HG02870 (cell line): ENCODE measurements around the gene TRAPPC5.
"Not testable (repeated sequence)": the region's sequence is repeated elsewhere in the genome, so short reads cannot be mapped to it uniquely, and the experiment has no call there.

Experiments
- ATAC-seq: cut with Tn5 transposase; IDR thresholded peaks from one replicate; pipeline ENCODE4 v1.9.1; 2021; ENCODE audit warnings: mild to moderate bottlenecking, moderate library complexity; ENCODE audit not compliant: unreplicated experiment

The TRAPPC5 gene

GRCh38 chr19:7680606-7681339 lies at the start of gene TRAPPC5:
TRAPPC5 (plus strand) TSS chr19:7680833; CDS start chr19:7682254, 1,421 bp downstream.
- ATAC-seq: no peak

- ATAC-seq: no peak
Measured at GRCh38 chr19:7631577-7631976, 49.1 kb upstream of the TRAPPC5 start.

- no peak for ATAC-seq
Measured at GRCh38 chr19:7632340-7633203, 48.1 kb upstream of the TRAPPC5 start.

- ATAC-seq: no peak
Measured at GRCh38 chr19:7633698-7634097, 46.9 kb upstream of the TRAPPC5 start, which contains the start of gene PCP2. PCP2 (minus strand) TSS chr19:7633719; CDS start chr19:7633457, 262 bp downstream.

- no peak for ATAC-seq
Measured at GRCh38 chr19:7635670-7636069, 45.0 kb upstream of the TRAPPC5 start.

GRCh38 chr19:7636317-7636690 lies 44.3 kb upstream of the TRAPPC5 start:
- ATAC-seq: no peak

GRCh38 chr19:7636691-7637373 lies 43.8 kb upstream of the TRAPPC5 start, which contains the start of gene STXBP2:
STXBP2 (plus strand) TSS chr19:7637110; CDS start chr19:7637150, 40 bp downstream.
- peak; percentile 51 for ATAC-seq

GRCh38 chr19:7637374-7638256 lies 43.0 kb upstream of the TRAPPC5 start:
- no peak for ATAC-seq

- ATAC-seq: no peak
Measured at GRCh38 chr19:7638802-7639465, 41.7 kb upstream of the TRAPPC5 start.

- no peak for ATAC-seq
Measured at GRCh38 chr19:7639863-7640348, 40.7 kb upstream of the TRAPPC5 start.

GRCh38 chr19:7640803-7641202 lies 39.8 kb upstream of the TRAPPC5 start:
- ATAC-seq: no peak

- no peak for ATAC-seq
Measured at GRCh38 chr19:7641290-7642276, 39.0 kb upstream of the TRAPPC5 start.

- ATAC-seq: no peak
Measured at GRCh38 chr19:7642295-7643030, 38.2 kb upstream of the TRAPPC5 start.

GRCh38 chr19:7643031-7643415 lies 37.6 kb upstream of the TRAPPC5 start:
- no peak for ATAC-seq

- not testable (repeated sequence) for ATAC-seq
Measured at GRCh38 chr19:7643629-7644549, 36.7 kb upstream of the TRAPPC5 start.

GRCh38 chr19:7644550-7644877 lies 36.1 kb upstream of the TRAPPC5 start:
- ATAC-seq: no peak

- ATAC-seq: no peak
Measured at GRCh38 chr19:7645163-7645562, 35.5 kb upstream of the TRAPPC5 start.
